GM18511 (cell line): ENCODE results near the gene RBM47.
"Not testable (repeated sequence)": the region's sequence is repeated elsewhere in the genome, so short reads cannot be mapped to it uniquely, and the experiment has no call there.

ENCODE experiments used
- ATAC-seq: cut with Tn5 transposase; IDR thresholded peaks from one replicate; pipeline ENCODE4 v1.9.1; 2021; ENCODE audit warnings: mild to moderate bottlenecking, moderate library complexity; ENCODE audit not compliant: unreplicated experiment

Gene RBM47

GRCh38 chr4:40564815-40565483, 64.7 kb downstream of the RBM47 start:
- ATAC-seq = no peak

GRCh38 chr4:40564004-40564403, 65.7 kb downstream of the RBM47 start:
- no peak for ATAC-seq

GRCh38 chr4:40563401-40563800, 66.3 kb downstream of the RBM47 start:
- ATAC-seq = no peak

GRCh38 chr4:40562681-40563080, 67.0 kb downstream of the RBM47 start:
- no peak for ATAC-seq

GRCh38 chr4:40562208-40562607, 67.5 kb downstream of the RBM47 start:
- no peak for ATAC-seq

GRCh38 chr4:40561543-40562177, 68.0 kb downstream of the RBM47 start:
- not testable (repeated sequence) for ATAC-seq

- peak; percentile 76 for ATAC-seq
Observed at GRCh38 chr4:40559585-40560465, 69.8 kb downstream of the RBM47 start.

- no peak for ATAC-seq
Observed at GRCh38 chr4:40557736-40558135, 71.9 kb downstream of the RBM47 start.

GRCh38 chr4:40555176-40555900, 74.3 kb downstream of the RBM47 start:
- ATAC-seq = no peak

GRCh38 chr4:40554641-40555040, 75.0 kb downstream of the RBM47 start:
- ATAC-seq = not testable (repeated sequence)

GRCh38 chr4:40553995-40554394, 75.7 kb downstream of the RBM47 start:
- ATAC-seq = no peak

GRCh38 chr4:40552536-40552935, 77.1 kb downstream of the RBM47 start:
- no peak for ATAC-seq

GRCh38 chr4:40551568-40552136, 78.0 kb downstream of the RBM47 start:
- ATAC-seq = not testable (repeated sequence)

GRCh38 chr4:40550948-40551462, 78.7 kb downstream of the RBM47 start:
- ATAC-seq = peak; percentile 87

- ATAC-seq = no peak
Observed at GRCh38 chr4:40550196-40550595, 79.5 kb downstream of the RBM47 start.

GRCh38 chr4:40548256-40548655, 81.4 kb downstream of the RBM47 start:
- ATAC-seq = no peak

GRCh38 chr4:40547789-40548132, 81.9 kb downstream of the RBM47 start:
- ATAC-seq = no peak

- ATAC-seq = no peak
Observed at GRCh38 chr4:40546969-40547788, 82.5 kb downstream of the RBM47 start.

GRCh38 chr4:40546506-40546905, 83.2 kb downstream of the RBM47 start:
- ATAC-seq = no peak

GRCh38 chr4:40545487-40545886, 84.2 kb downstream of the RBM47 start:
- not testable (repeated sequence) for ATAC-seq
